H1 (cell line): ENCODE data around the gene SSH2. TPM values are rescaled to one million over a fixed set of nuclear protein-coding genes. Genes with fewer than 3 reads are reported as not detected.

Source experiments
- CTCF ChIA-PET: fragments of 300-600 bp; sonication (Branson Sonifier 250); formaldehyde crosslinking; loops from one replicate; lab custom pipeline; 2021; ENCODE audit not compliant: partially characterized antibody; lab: Charles Lee
- POLR2A ChIA-PET: fragments of 300-600 bp; sonication (Branson Sonifier 250); formaldehyde crosslinking; loops from one replicate; lab custom pipeline; 2021; ENCODE audit warnings: inconsistent platforms; ENCODE audit not compliant: partially characterized antibody; lab: Charles Lee
- DNase-seq, 2 experiments: peaks; one replicate each; pipeline versions ENCODE4 v3.0.0 to v3.0.0-alpha.2; 2010 to 2022; ENCODE audit warnings: low spot score in 2 of 2, low read depth in 1 of 2, mixed read lengths in 1 of 2
- FAIRE-seq: peaks from 2 replicates; lab custom pipeline; 2011; peaks lifted over from hg19 to GRCh38; lab: Jason Lieb, UNC
- H2AFZ ChIP-seq: 2 replicates; pipeline ENCODE4 v1.8.1; 2012; ENCODE audit warnings: low read length, inconsistent platforms
- H2AK5ac ChIP-seq: 2 replicates; pipeline ENCODE4 v1.6.1; 2013; ENCODE audit warnings: low read depth, low read length
- H2BK120ac ChIP-seq: replicated peaks from 2 replicates; pipeline ENCODE3; 2013; ENCODE audit warnings: low read depth, low read length, inconsistent platforms
- H2BK12ac ChIP-seq: 2 replicates; pipeline ENCODE4 v1.6.1; 2013; ENCODE audit warnings: low read depth, low read length
- H2BK15ac ChIP-seq: 2 replicates; pipeline ENCODE4 v1.6.1; 2013; ENCODE audit warnings: low read length
- H2BK20ac ChIP-seq: 2 replicates; pipeline ENCODE4 v1.6.1; 2013; ENCODE audit warnings: low read length
- H2BK5ac ChIP-seq: 2 replicates; pipeline ENCODE4 v1.6.1; 2013; ENCODE audit warnings: low read depth, low read length
- H3K14ac ChIP-seq: 2 replicates; pipeline ENCODE4 v1.6.1; 2013; ENCODE audit warnings: inconsistent platforms; ENCODE audit not compliant: insufficient read length
- H3K18ac ChIP-seq: 2 replicates; pipeline ENCODE4 v1.6.1; 2013; ENCODE audit warnings: low read length; ENCODE audit errors: extremely low read depth
- H3K23ac ChIP-seq: 2 replicates; pipeline ENCODE4 v1.6.1; 2013; ENCODE audit warnings: inconsistent platforms; ENCODE audit not compliant: insufficient read length
- H3K23me2 ChIP-seq: 2 replicates; pipeline ENCODE4 v1.6.1; 2013; ENCODE audit warnings: low read depth, low read length
- H3K27ac ChIP-seq: 2 replicates; pipeline ENCODE4 v1.6.1; 2011; ENCODE audit warnings: low read depth, low read length, inconsistent platforms
- H3K27me3 ChIP-seq, 4 experiments: replicated peaks in 1 of 4; 1 replicate in 1 of 4; 2 replicates in 3 of 4; pipeline versions ENCODE4 v1.6.1 to v1.8.1; 2011 to 2013; ENCODE audit warnings: low read length in 3 of 4, mild to moderate bottlenecking in 3 of 4, inconsistent platforms in 2 of 4, mixed read lengths in 2 of 4, moderate library complexity in 1 of 4; ENCODE audit not compliant: control insufficient read depth in 3 of 4, insufficient read depth in 3 of 4; ENCODE audit errors: extremely low read depth in 1 of 4
- H3K36me3 ChIP-seq, 4 experiments: 2 replicates each; pipeline versions ENCODE4 v1.6.1 to v1.8.1; 2011 to 2013; ENCODE audit warnings: mild to moderate bottlenecking in 4 of 4, low read length in 3 of 4, moderate library complexity in 2 of 4, control low read depth in 1 of 4, inconsistent platforms in 1 of 4; ENCODE audit not compliant: insufficient read depth in 4 of 4, control insufficient read depth in 2 of 4
- H3K4ac ChIP-seq: replicated peaks from 2 replicates; pipeline ENCODE3; 2013; ENCODE audit warnings: low read length, low read depth, mixed read lengths, inconsistent platforms; ENCODE audit not compliant: insufficient read length
- H3K4me1 ChIP-seq, 4 experiments: replicated peaks in 1 of 4; 1 replicate in 1 of 4; 2 replicates in 3 of 4; pipeline versions ENCODE4 v1.6.1 to v1.8.1; 2011 to 2013; ENCODE audit warnings: low read length in 3 of 4, inconsistent platforms in 2 of 4, mixed read lengths in 1 of 4; ENCODE audit not compliant: insufficient read depth in 4 of 4, control insufficient read depth in 3 of 4
- H3K4me2 ChIP-seq, 2 experiments: 2 replicates each; pipeline versions ENCODE4 v1.6.1 to v1.8.1; 2011 to 2013; ENCODE audit warnings: low read depth in 2 of 2, low read length in 2 of 2, control low read depth in 1 of 2, inconsistent platforms in 1 of 2, mild to moderate bottlenecking in 1 of 2; ENCODE audit not compliant: insufficient read depth in 1 of 2
- H3K4me3 ChIP-seq, 4 experiments: fragments of 200-600, 300-600 bp in 1 of 4; sonication (generic), shearing (Covaris generic), sonication (Bioruptor Twin) in 1 of 4; 2 replicates each; pipeline versions ENCODE4 v1.5.1 to v1.8.1; 2011 to 2016; ENCODE audit warnings: low read length in 4 of 4, low read depth in 3 of 4, control low read depth in 2 of 4, inconsistent platforms in 2 of 4, mild to moderate bottlenecking in 2 of 4, mixed read lengths in 1 of 4, moderate library complexity in 1 of 4; ENCODE audit not compliant: insufficient read depth in 2 of 4; ENCODE audit errors: extremely low read depth in 1 of 4
- H3K56ac ChIP-seq: replicated peaks from 2 replicates; pipeline ENCODE3; 2013; ENCODE audit warnings: low read depth, mild to moderate bottlenecking, mixed read lengths, low read length, inconsistent platforms; ENCODE audit not compliant: insufficient read length
- H3K79me1 ChIP-seq: 2 replicates; pipeline ENCODE4 v1.6.1; 2013; ENCODE audit warnings: low read depth, low read length, control low read depth
- H3K79me2 ChIP-seq, 2 experiments: 2 replicates each; pipeline versions ENCODE4 v1.6.1 to v1.8.1; 2012 to 2013; ENCODE audit warnings: low read length in 2 of 2, mild to moderate bottlenecking in 2 of 2, inconsistent platforms in 1 of 2; ENCODE audit not compliant: insufficient read depth in 2 of 2, control insufficient read depth in 1 of 2
- H3K9ac ChIP-seq, 4 experiments: replicated peaks in 1 of 4; 1 replicate in 1 of 4; 2 replicates in 3 of 4; pipeline versions ENCODE4 v1.6.1 to v1.8.1; 2011 to 2013; ENCODE audit warnings: low read depth in 3 of 4, low read length in 3 of 4, control low read depth in 2 of 4, mild to moderate bottlenecking in 2 of 4, moderate library complexity in 2 of 4, inconsistent platforms in 1 of 4; ENCODE audit errors: extremely low read depth in 1 of 4
- H3K9me3 ChIP-seq, 2 experiments: 2 replicates each; pipeline versions ENCODE4 v1.6.1 to v1.8.1; 2012 to 2013; ENCODE audit warnings: mild to moderate bottlenecking in 2 of 2, moderate library complexity in 2 of 2, control low read depth in 1 of 2, inconsistent platforms in 1 of 2, low read depth in 1 of 2, low read length in 1 of 2, mixed read lengths in 1 of 2; ENCODE audit not compliant: insufficient read depth in 2 of 2
- H4K20me1 ChIP-seq, 2 experiments: replicated peaks in 1 of 2; 2 replicates each; pipeline versions ENCODE3 to v1.8.1; 2011 to 2013; ENCODE audit warnings: inconsistent platforms in 2 of 2, low read length in 2 of 2, mild to moderate bottlenecking in 1 of 2; ENCODE audit not compliant: insufficient read depth in 2 of 2, control insufficient read depth in 1 of 2
- H4K5ac ChIP-seq: 2 replicates; pipeline ENCODE4 v1.6.1; 2013; ENCODE audit warnings: low read length, low read depth, mixed read lengths, inconsistent platforms; ENCODE audit not compliant: insufficient read length
- H4K8ac ChIP-seq: 2 replicates; pipeline ENCODE4 v1.8.0; 2013; ENCODE audit warnings: mild to moderate bottlenecking, moderate library complexity, low read length, inconsistent platforms; ENCODE audit not compliant: insufficient read depth; ENCODE audit errors: extremely low read depth
- H4K91ac ChIP-seq: replicated peaks from 2 replicates; pipeline ENCODE3; 2013; ENCODE audit warnings: low read length, mixed read lengths, inconsistent platforms; ENCODE audit not compliant: insufficient read length
- ASH2L ChIP-seq: fragments of 200-600, 300-600 bp; sonication (generic); IDR thresholded peaks from one replicate; pipeline ENCODE4 v1.7.1; 2017; ENCODE audit warnings: low read length
- BRCA1 ChIP-seq: IDR thresholded peaks from 2 replicates; pipeline ENCODE4 v1.6.1; 2012; ENCODE audit warnings: low read depth, low read length, improper control_type of control experiment
- CBX5 ChIP-seq: fragments of 300-800, 300-1000 bp; sonication (generic); IDR thresholded peaks from 2 replicates; pipeline ENCODE4 v1.7.1; 2016; ENCODE audit warnings: antibody characterized with exemption, low read length, low read depth
- JUND ChIP-seq: IDR thresholded peaks from 2 replicates; pipeline ENCODE4 v1.6.1; 2011; ENCODE audit warnings: mild to moderate bottlenecking, improper control_type of control experiment, low read length
- KDM4A ChIP-seq: IDR thresholded peaks from one replicate; pipeline ENCODE4 v1.7.1; 2012; ENCODE audit warnings: low read depth, mild to moderate bottlenecking, moderate library complexity, low read length, inconsistent platforms; ENCODE audit not compliant: severe bottlenecking
- NRF1 ChIP-seq: IDR thresholded peaks from 2 replicates; pipeline ENCODE4 v1.6.1; 2011; ENCODE audit warnings: mild to moderate bottlenecking, low read depth, low read length, improper control_type of control experiment
- PHF8 ChIP-seq: fragments of 200-600 bp; sonication (generic); conservative IDR thresholded peaks from 2 replicates; pipeline ENCODE4 v1.7.1; 2012; ENCODE audit warnings: low read depth, mild to moderate bottlenecking, inconsistent platforms, low read length, moderate library complexity
- TBP ChIP-seq: IDR thresholded peaks from 2 replicates; pipeline ENCODE4 v1.6.1; 2011; ENCODE audit warnings: low read depth, low read length, improper control_type of control experiment
- TEAD4 ChIP-seq: IDR thresholded peaks from 2 replicates; pipeline ENCODE4 v1.6.1; 2012; ENCODE audit warnings: low read depth, low read length, inconsistent platforms, mixed read lengths
- YY1 ChIP-seq: IDR thresholded peaks from 2 replicates; pipeline ENCODE4 v1.6.1; 2011; ENCODE audit warnings: low read depth, mild to moderate bottlenecking, low read length
- WGBS, 2 experiments: shearing (Covaris generic) in 1 of 2; methylation state at CpG; one replicate each; pipeline versions ENCODE4 v1.1.6 to v1.1.7; 2013 to 2015; ENCODE audit warnings: low lambda C conversion rate in 2 of 2, mixed read lengths in 2 of 2, inconsistent platforms in 1 of 2, low coverage in 1 of 2, missing lambda C conversion rate in 1 of 2; ENCODE audit not compliant: insufficient replicate concordance in 2 of 2, insufficient coverage in 1 of 2, insufficient read length in 1 of 2; ENCODE audit errors: extremely low coverage in 1 of 2, missing lambda C conversion rate in 1 of 2; 5-methylcytosine and 5-hydroxymethylcytosine counted together
- polyA plus RNA-seq, 7 experiments: library from polyadenylated mRNA; depleted of rRNA in 3 of 7; stranded (reverse) in 5 of 7; unstranded in 2 of 7; fragments of >200 nt in 5 of 7; fragments of 200-250 nt in 2 of 7; gene quantifications; 1 replicate in 5 of 7; 2 replicates in 1 of 7; 4 replicates in 1 of 7; pipeline versions ENCODE4 v1.2.1 to v1.2.3, GENCODE V29; 2011 to 2013; ENCODE audit warnings: missing spikeins in 2 of 7, mixed read lengths in 2 of 7
- total RNA-seq: library from RNA; stranded (reverse); fragmentation: NEBNext Ultra II Directional; extraction: Animal tissue kit (Norgen Biotek cat#: 25700); gene quantifications from 2 replicates; pipeline ENCODE4 v1.2.1, GENCODE V29; 2021

SSH2 gene
- total and polyA plus RNA-seq, 2 of the 8 experiments (the other 6 are each of a cell fraction or from before 2014, with no cell fraction given) = 5.2 to 15.9 TPM

GRCh38 chr17:29958947-29959657 is 29.1 kb upstream of the SSH2 start:
- DNase-seq = no peak
- H3K79me1 ChIP-seq = no peaks in the 10 kb centered on the region
- H4K20me1 ChIP-seq = no peaks in the 10 kb centered on the region
- POLR2A ChIA-PET = no interaction called here
- H3K18ac ChIP-seq = no peak overlapping the region
- no peak overlapping the region for H2BK5ac ChIP-seq
- H3K9me3 ChIP-seq = peaks cover 6 to 9% of the 10 kb centered on the region in 2 experiments; a peak in 3 of 4 replicates
- H2BK120ac ChIP-seq = no peak overlapping the region
- no peaks in the 10 kb centered on the region for H3K36me3 ChIP-seq
- H4K5ac ChIP-seq = no peak overlapping the region
- H3K79me2 ChIP-seq = no peaks in the 10 kb centered on the region
- H3K23me2 ChIP-seq = no peaks in the 10 kb centered on the region
- no peaks in the 10 kb centered on the region for H3K27me3 ChIP-seq
- CTCF ChIA-PET = interaction anchor here (0.6 to 1.3 kb wide), 6 partner anchors 9 to 307 kb away, joined by 3 to 4 read pairs (median 3); no protein-coding TSS in a partner anchor
- no peak overlapping the region for H4K91ac ChIP-seq
- H4K8ac ChIP-seq = no peak overlapping the region
- no peak overlapping the region for H3K27ac ChIP-seq
- no peak overlapping the region for H3K14ac ChIP-seq
- no peak overlapping the region for H2BK15ac ChIP-seq
- FAIRE-seq = no peak
- no peak overlapping the region for H3K4me2 ChIP-seq
- H3K4ac ChIP-seq = no peak overlapping the region
- no peak overlapping the region for H3K23ac ChIP-seq
- H3K4me1 ChIP-seq = no peaks in the 10 kb centered on the region; a peak in 1 of 7 replicates
- no peak overlapping the region for H2BK20ac ChIP-seq
- H2AFZ ChIP-seq = peak overlapping the region; percentile 64; the same call in 1 of the 2 replicates
- H3K56ac ChIP-seq = no peak overlapping the region
- WGBS, 2 experiments = 83% methylated on average over 4 of the region's 4 CpGs; no CpG with 5 or more reads in 1 of the 2 experiments
- TF ChIP-seq PHF8 = no peak
- TF ChIP-seq TBP = no peak
- no peak for TF ChIP-seq CBX5
- TF ChIP-seq BRCA1 = no peak
- no peak for TF ChIP-seq ASH2L
- no peak for TF ChIP-seq NRF1
- no peak for TF ChIP-seq KDM4A
- no peak for TF ChIP-seq JUND
- no peak for TF ChIP-seq TEAD4
- no peak for TF ChIP-seq YY1
- TF ChIP-seq, all 59 proteins: peak for 0
- no peak overlapping the region for H2AK5ac ChIP-seq
- no peak overlapping the region for H2BK12ac ChIP-seq
- H3K9ac ChIP-seq = no peak overlapping the region; a peak in 2 of 7 replicates
- H3K4me3 ChIP-seq = no peak overlapping the region
